ENCODE results near the gene TDP2.

- TF ChIP-seq CTCF (IDR thresholded peaks at IDR 0.05) (no peak), POLR2A (IDR thresholded peaks at IDR 0.05) (no peak)
Observed at GRCh38 chr6:24667378-24667803, 692 bp upstream of the TDP2 start.

Data from right lobe of liver (tissue), 4 donors.